Smooth muscle cell (in vitro differentiated cells): ENCODE data around the gene TNS1. TPM values are rescaled to one million over a fixed set of nuclear protein-coding genes. Genes with fewer than 3 reads are reported as not detected.

Experiments used
- DNase-seq: peaks from one replicate; lab custom pipeline; 2025; ENCODE audit not compliant: unreplicated experiment; lab: John Stamatoyannopoulos, UW
- H2AFZ ChIP-seq: fragments of 200-600 bp; sonication (generic); 2 replicates; pipeline ENCODE4 v1.6.0; 2016; ENCODE audit warnings: antibody characterized with exemption, low read depth, mild to moderate bottlenecking
- H3F3A ChIP-seq: fragments of 200-600 bp; sonication (generic); 2 replicates; pipeline ENCODE4 v1.6.0; 2017; ENCODE audit warnings: antibody characterized with exemption, low read depth
- H3K27ac ChIP-seq: fragments of 200-600 bp; sonication (generic); 2 replicates; pipeline ENCODE4 v1.5.1; 2016; ENCODE audit warnings: low read depth, mild to moderate bottlenecking
- H3K27me3 ChIP-seq: fragments of 200-600 bp; sonication (generic); 2 replicates; pipeline ENCODE4 v1.6.1; 2016; ENCODE audit warnings: low read depth, mild to moderate bottlenecking
- H3K36me3 ChIP-seq: fragments of 200-600 bp; sonication (generic); 2 replicates; pipeline ENCODE4 v1.5.1; 2016; ENCODE audit warnings: low read depth
- H3K4me1 ChIP-seq: fragments of 200-600 bp; sonication (generic); 2 replicates; pipeline ENCODE4 v1.5.1; 2016; ENCODE audit warnings: low read depth
- H3K4me2 ChIP-seq: fragments of 200-600 bp; sonication (generic); 2 replicates; pipeline ENCODE4 v1.6.0; 2016; ENCODE audit warnings: mild to moderate bottlenecking
- H3K4me3 ChIP-seq: fragments of 200-600 bp; sonication (generic); 2 replicates; pipeline ENCODE4 v1.5.1; 2016; ENCODE audit warnings: mild to moderate bottlenecking
- H3K79me2 ChIP-seq: fragments of 200-600 bp; sonication (generic); 2 replicates; pipeline ENCODE4 v1.6.0; 2016; ENCODE audit warnings: low read depth, mild to moderate bottlenecking
- H3K9ac ChIP-seq: fragments of 200-600 bp; sonication (generic); 2 replicates; pipeline ENCODE4 v1.6.0; 2016; ENCODE audit warnings: low read depth
- H3K9me3 ChIP-seq: fragments of 200-600 bp; sonication (generic); replicated peaks from 2 replicates; pipeline ENCODE4 v1.5.1; 2016; ENCODE audit warnings: low read depth
- H4K20me1 ChIP-seq: fragments of 200-600 bp; sonication (generic); 2 replicates; pipeline ENCODE4 v1.6.0; 2016; ENCODE audit warnings: low read depth
- CTCF ChIP-seq: fragments of 200-600 bp; sonication (generic); IDR thresholded peaks from 2 replicates; pipeline ENCODE4 v1.5.1; 2017; ENCODE audit warnings: borderline replicate concordance, mild to moderate bottlenecking, antibody characterized with exemption; ENCODE audit not compliant: insufficient read depth, poor library complexity, severe bottlenecking
- WGBS: methylation state at CpG from one replicate; pipeline ENCODE4 v1.1.7; 2016; ENCODE audit warnings: low lambda C conversion rate; 5-methylcytosine and 5-hydroxymethylcytosine counted together
- polyA plus RNA-seq: library from polyadenylated mRNA; unstranded; fragments of >200 nt; fragmentation: Nextera tagmentation; extraction: Ambion mirVana; gene quantifications from 2 replicates; pipeline ENCODE4 v1.2.1, GENCODE V29; 2016
- total RNA-seq: library from RNA; depleted of rRNA; stranded (reverse); fragments of >200 nt; gene quantifications from 2 replicates; pipeline ENCODE4 v1.2.3, GENCODE V29; 2014

TNS1 gene
- total and polyA plus RNA-seq, 2 experiments from 2014 or later, result 52.3 to 61.5 TPM

GRCh38 chr2:218017211-218018053 lies 14.6 kb upstream of the TNS1 start:
- H3K79me2 ChIP-seq, result no peaks in the 10 kb centered on the region
- H3K4me3 ChIP-seq, result no peak overlapping the region
- no peaks in the 10 kb centered on the region for H3K27me3 ChIP-seq
- H3K9ac ChIP-seq, result no peak overlapping the region
- no peaks in the 10 kb centered on the region for H3K9me3 ChIP-seq
- H3K36me3 ChIP-seq, result no peaks in the 10 kb centered on the region
- DNase-seq, result no peak
- TF ChIP-seq CTCF, result no peak
- H2AFZ ChIP-seq, result no peak overlapping the region
- no peaks in the 10 kb centered on the region for H3F3A ChIP-seq
- 48% methylated on average over 7 of the region's 7 CpGs for WGBS
- no peaks in the 10 kb centered on the region for H4K20me1 ChIP-seq
- H3K4me1 ChIP-seq, result peaks cover 18% of the 10 kb centered on the region
- no peak overlapping the region for H3K4me2 ChIP-seq
- H3K27ac ChIP-seq, result no peak overlapping the region

GRCh38 chr2:218016810-218017209 lies 14.0 kb upstream of the TNS1 start:
- 99% methylated on average over 4 of the region's 4 CpGs for WGBS
- H2AFZ ChIP-seq, result no peak overlapping the region

GRCh38 chr2:218015586-218016521 lies 13.1 kb upstream of the TNS1 start:
- Histone ChIP-seq H3K79me2 (no peaks in the 10 kb centered on the region), H2AFZ (no peak overlapping the region), H3K4me3 (no peak overlapping the region), H3K9ac (no peak overlapping the region), H3K27me3 (no peaks in the 10 kb centered on the region), H3K4me1 (peaks cover 19% of the 10 kb centered on the region), H3K36me3 (no peaks in the 10 kb centered on the region), H3K27ac (no peak overlapping the region), H3K4me2 (peak overlapping the region; percentile 40), H3K9me3 (no peaks in the 10 kb centered on the region), H3F3A (peaks cover 2% of the 10 kb centered on the region), H4K20me1 (no peaks in the 10 kb centered on the region)
- 46% methylated on average over 8 of the region's 11 CpGs for WGBS
- no peak for DNase-seq
- no peak for TF ChIP-seq CTCF

More at GRCh38 chr2:218016810-218017209, 14.0 kb upstream of the TNS1 start:
- Histone ChIP-seq H3K4me3 (no peak overlapping the region), H3K9ac (no peak overlapping the region), H3F3A (no peaks in the 10 kb centered on the region), H3K36me3 (no peaks in the 10 kb centered on the region), H3K79me2 (no peaks in the 10 kb centered on the region), H4K20me1 (no peaks in the 10 kb centered on the region), H3K27ac (no peak overlapping the region), H3K4me2 (no peak overlapping the region), H3K9me3 (no peaks in the 10 kb centered on the region), H3K27me3 (no peaks in the 10 kb centered on the region), H3K4me1 (peaks cover 12% of the 10 kb centered on the region)
- no peak for TF ChIP-seq CTCF
- no peak for DNase-seq
